Common myeloid progenitor, CD34-positive (primary cell): Measurements from ENCODE around the gene CCDC183.
A peak's percentile ranks its signal among the peaks of the same experiment; 100 is the strongest.

ENCODE experiments used
- CTCF ChIA-PET: fragments of 350-600 bp; sonication (Branson Sonifier 250); formaldehyde crosslinking; loops from one replicate; lab custom pipeline; 2021; ENCODE audit warnings: antibody characterized with exemption; lab: Charles Lee
- POLR2A ChIA-PET: fragments of 350-600 bp; sonication (Branson Sonifier 250); formaldehyde crosslinking; loops from one replicate; lab custom pipeline; 2021; ENCODE audit warnings: antibody characterized with exemption; lab: Charles Lee
- DNase-seq, 3 donors: peaks; one replicate each; pipeline versions ENCODE4 v3.0.0 to v3.0.0-alpha.2; 2013
- H3K27ac ChIP-seq, 2 experiments: 1 replicate in 1 of 2; 2 replicates in 1 of 2; pipeline ENCODE4 v1.7.0; 2013; ENCODE audit warnings: inconsistent platforms in 2 of 2, low read length in 2 of 2, mild to moderate bottlenecking in 2 of 2, low read depth in 1 of 2, moderate library complexity in 1 of 2; ENCODE audit not compliant: severe bottlenecking in 2 of 2, insufficient read depth in 1 of 2, poor library complexity in 1 of 2
- H3K27me3 ChIP-seq, 5 experiments: replicated peaks in 2 of 5; 1 replicate in 3 of 5; 2 replicates in 2 of 5; pipeline versions ENCODE4 v1.6.1 to v1.7.0; 2013; ENCODE audit warnings: low read length in 4 of 5, mild to moderate bottlenecking in 2 of 5, moderate library complexity in 2 of 5, inconsistent platforms in 1 of 5; ENCODE audit not compliant: insufficient read depth in 5 of 5, control insufficient read depth in 4 of 5
- H3K36me3 ChIP-seq, 4 experiments: 1 replicate in 2 of 4; 2 replicates in 2 of 4; pipeline versions ENCODE4 v1.6.1 to v1.7.0; 2013; ENCODE audit warnings: low read length in 3 of 4, control low read depth in 1 of 4, mild to moderate bottlenecking in 1 of 4; ENCODE audit not compliant: control insufficient read depth in 4 of 4, insufficient read depth in 4 of 4
- H3K4me1 ChIP-seq, 4 experiments: 1 replicate in 3 of 4; 2 replicates in 1 of 4; pipeline versions ENCODE4 v1.6.1 to v1.7.1; 2013; ENCODE audit warnings: low read length in 3 of 4, mild to moderate bottlenecking in 3 of 4, control low read depth in 1 of 4, inconsistent platforms in 1 of 4, moderate library complexity in 1 of 4; ENCODE audit not compliant: control insufficient read depth in 4 of 4, insufficient read depth in 4 of 4; ENCODE audit errors: control extremely low read depth in 1 of 4
- H3K4me3 ChIP-seq, 7 experiments: 1 replicate in 4 of 7; 2 replicates in 3 of 7; pipeline versions ENCODE4 v1.5.1 to v1.7.0; 2013; ENCODE audit warnings: mild to moderate bottlenecking in 7 of 7, low read length in 6 of 7, moderate library complexity in 6 of 7, inconsistent platforms in 2 of 7, low read depth in 2 of 7, control low read depth in 1 of 7; ENCODE audit not compliant: insufficient read depth in 4 of 7, control insufficient read depth in 1 of 7; ENCODE audit errors: extremely low read depth in 1 of 7
- H3K9me3 ChIP-seq, 5 experiments: 1 replicate in 4 of 5; 2 replicates in 1 of 5; pipeline versions ENCODE4 v1.6.1 to v1.7.1; 2013; ENCODE audit warnings: low read length in 4 of 5, mild to moderate bottlenecking in 2 of 5, inconsistent platforms in 1 of 5, low read depth in 1 of 5, moderate library complexity in 1 of 5; ENCODE audit not compliant: control insufficient read depth in 4 of 5, insufficient read depth in 2 of 5; ENCODE audit errors: control extremely low read depth in 1 of 5
- WGBS: methylation state at CpG from one replicate; pipeline ENCODE4 v1.1.5; 2013; ENCODE audit not compliant: insufficient coverage; 5-methylcytosine and 5-hydroxymethylcytosine counted together

CCDC183 gene

GRCh38 chr9:136773386-136774044 lies 22.6 kb upstream of the CCDC183 start:
- CTCF ChIA-PET = interaction anchor here (0.5 to 10.8 kb wide), 3 partner anchors 11 to 26 kb away, joined by 3 to 75 read pairs (median 3); no protein-coding TSS in a partner anchor
- Histone ChIP-seq H3K27me3 (no peaks in the 10 kb centered on the region), H3K9me3 (peaks cover 0 to 4% (median 0%) of the 10 kb centered on the region in 5 experiments), H3K36me3 (no peaks in the 10 kb centered on the region), H3K4me1 (peaks cover 0 to 8% (median 5%) of the 10 kb centered on the region in 4 experiments), H3K27ac (no peak overlapping the region), H3K4me3 (peak overlapping the region in 2 of 7 experiments; percentile 21 to 33)
- WGBS = 80% methylated on average over 7 of the region's 7 CpGs
- POLR2A ChIA-PET = no interaction called here
- peak; percentile 61 to 79 (median 76) for DNase-seq

- ChIA-PET POLR2A (no interaction called here), CTCF (interaction anchor here (0.5 to 10.8 kb wide), 5 partner anchors 8 to 27 kb away, joined by 3 to 75 read pairs (median 3); no protein-coding TSS in a partner anchor)
- 98% methylated on average over 6 of the region's 12 CpGs for WGBS
- H3K27ac ChIP-seq = no peak overlapping the region
- peaks cover 0 to 8% (median 5%) of the 10 kb centered on the region in 4 experiments for H3K4me1 ChIP-seq
- no peaks in the 10 kb centered on the region for H3K36me3 ChIP-seq
- H3K4me3 ChIP-seq = no peak overlapping the region
- H3K27me3 ChIP-seq = no peaks in the 10 kb centered on the region
- H3K9me3 ChIP-seq = peaks cover 0 to 4% (median 0%) of the 10 kb centered on the region in 5 experiments
- DNase-seq = no peak
Measured at GRCh38 chr9:136774416-136775045, 21.6 kb upstream of the CCDC183 start.

- 97% methylated on average over 6 of the region's 6 CpGs for WGBS
- H3K4me1 ChIP-seq = peaks cover 0 to 4% (median 4%) of the 10 kb centered on the region in 4 experiments
- no peak overlapping the region for H3K27ac ChIP-seq
- no peaks in the 10 kb centered on the region for H3K36me3 ChIP-seq
- no peaks in the 10 kb centered on the region for H3K27me3 ChIP-seq
- peaks cover 0 to 4% (median 0%) of the 10 kb centered on the region in 5 experiments for H3K9me3 ChIP-seq
- no peak for DNase-seq
- no peak overlapping the region for H3K4me3 ChIP-seq
- POLR2A ChIA-PET = no interaction called here
- CTCF ChIA-PET = interaction anchor here (1.1 to 10.8 kb wide), 3 partner anchors 9 to 18 kb away, joined by 3 to 75 read pairs (median 4); no protein-coding TSS in a partner anchor
Measured at GRCh38 chr9:136775191-136775590, 20.9 kb upstream of the CCDC183 start.

- Histone ChIP-seq H3K9me3 (peaks cover 0 to 4% (median 0%) of the 10 kb centered on the region in 5 experiments), H3K4me1 (peaks cover 0 to 4% (median 4%) of the 10 kb centered on the region in 4 experiments), H3K36me3 (no peaks in the 10 kb centered on the region), H3K4me3 (no peak overlapping the region), H3K27ac (no peak overlapping the region), H3K27me3 (no peaks in the 10 kb centered on the region)
- no peak for DNase-seq
- ChIA-PET POLR2A (no interaction called here), CTCF (interaction anchor here (0.6 to 3.7 kb wide), 8 partner anchors 8 to 223 kb away, joined by 3 to 26 read pairs (median 10); partner anchors contain the start of gene LCN15)
- WGBS = 94% methylated on average over 7 of the region's 7 CpGs
Measured at GRCh38 chr9:136776947-136777346, 19.2 kb upstream of the CCDC183 start.

- peaks cover 0 to 4% (median 0%) of the 10 kb centered on the region in 5 experiments for H3K9me3 ChIP-seq
- no peak overlapping the region for H3K27ac ChIP-seq
- no peaks in the 10 kb centered on the region for H3K27me3 ChIP-seq
- POLR2A ChIA-PET = no interaction called here
- CTCF ChIA-PET = interaction anchor here (0.9 to 3.7 kb wide), 9 partner anchors 9 to 26 kb away, joined by 3 to 26 read pairs (median 10); partner anchors contain the start of gene LCN15
- H3K4me1 ChIP-seq = peaks cover 0 to 4% (median 4%) of the 10 kb centered on the region in 4 experiments
- no peak for DNase-seq
- no peak overlapping the region for H3K4me3 ChIP-seq
- H3K36me3 ChIP-seq = no peaks in the 10 kb centered on the region
- WGBS = 97% methylated on average over 13 of the region's 14 CpGs
Measured at GRCh38 chr9:136777359-136777758, 18.8 kb upstream of the CCDC183 start.

- H3K4me3 ChIP-seq = no peak overlapping the region
- no peaks in the 10 kb centered on the region for H3K27me3 ChIP-seq
- 100% methylated on average over 4 of the region's 5 CpGs for WGBS
- no peaks in the 10 kb centered on the region for H3K9me3 ChIP-seq
- no peaks in the 10 kb centered on the region for H3K36me3 ChIP-seq
- no peak overlapping the region for H3K27ac ChIP-seq
- no peak for DNase-seq
- POLR2A ChIA-PET = no interaction called here
- CTCF ChIA-PET = interaction anchor here (1.5 to 3.7 kb wide), 3 partner anchors 9 to 13 kb away, joined by 6 to 26 read pairs (median 14); no protein-coding TSS in a partner anchor
- H3K4me1 ChIP-seq = peaks cover 0 to 5% (median 2%) of the 10 kb centered on the region in 4 experiments
Measured at GRCh38 chr9:136779808-136780207, 16.3 kb upstream of the CCDC183 start.
